ENCODE results near the gene MRPL2. TPM values are rescaled to one million over a fixed set of nuclear protein-coding genes. Genes with fewer than 3 reads are reported as not detected.

The MRPL2 gene
- total and polyA plus RNA-seq, 11 donors: 54.0 to 142 (median 88.4) TPM

DNA sequence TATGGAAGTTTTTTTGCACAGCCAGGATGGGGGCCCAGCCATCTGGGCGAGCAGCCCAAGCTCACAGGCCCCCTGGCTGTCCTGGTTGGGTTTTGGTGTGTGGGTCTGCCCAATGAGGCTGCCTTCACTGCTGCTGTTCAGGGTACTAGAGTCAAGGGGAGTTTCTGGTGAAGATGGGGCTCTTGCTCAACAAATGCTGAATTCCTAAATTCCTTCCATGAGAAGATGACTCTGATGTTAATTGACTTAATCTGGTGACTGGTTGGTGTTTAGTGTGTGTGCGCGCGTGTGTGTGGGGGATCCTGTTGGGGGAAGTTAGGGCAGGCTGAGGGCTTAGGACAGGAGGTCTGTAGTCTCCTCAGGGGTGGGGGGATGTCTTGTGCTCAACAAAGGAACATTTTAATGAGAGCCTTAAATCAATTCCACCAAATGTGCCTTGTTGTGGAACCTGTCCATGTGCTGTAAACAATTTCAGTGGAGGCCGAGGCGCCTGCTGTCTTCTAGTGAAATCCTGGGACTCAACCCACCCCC is 18.8 kb upstream of the MRPL2 start:
- Histone ChIP-seq H3K9me3 (no peaks in the 10 kb centered on the region), H3K4me1 (peaks cover 0 to 18% (median 5%) of the 10 kb centered on the region in 12 donors), H3K27me3 (peaks cover 0 to 22% (median 0%) of the 10 kb centered on the region in 9 donors), H3K36me3 (peaks cover 0 to 20% (median 11%) of the 10 kb centered on the region in 9 donors), H3K27ac (no peak overlapping the region), H3K4me3 (no peak overlapping the region)
- 92 to 94% (median 93%) methylated on average over 6 of the region's 6 CpGs for WGBS, 4 donors
- TF ChIP-seq, protein P1, sequence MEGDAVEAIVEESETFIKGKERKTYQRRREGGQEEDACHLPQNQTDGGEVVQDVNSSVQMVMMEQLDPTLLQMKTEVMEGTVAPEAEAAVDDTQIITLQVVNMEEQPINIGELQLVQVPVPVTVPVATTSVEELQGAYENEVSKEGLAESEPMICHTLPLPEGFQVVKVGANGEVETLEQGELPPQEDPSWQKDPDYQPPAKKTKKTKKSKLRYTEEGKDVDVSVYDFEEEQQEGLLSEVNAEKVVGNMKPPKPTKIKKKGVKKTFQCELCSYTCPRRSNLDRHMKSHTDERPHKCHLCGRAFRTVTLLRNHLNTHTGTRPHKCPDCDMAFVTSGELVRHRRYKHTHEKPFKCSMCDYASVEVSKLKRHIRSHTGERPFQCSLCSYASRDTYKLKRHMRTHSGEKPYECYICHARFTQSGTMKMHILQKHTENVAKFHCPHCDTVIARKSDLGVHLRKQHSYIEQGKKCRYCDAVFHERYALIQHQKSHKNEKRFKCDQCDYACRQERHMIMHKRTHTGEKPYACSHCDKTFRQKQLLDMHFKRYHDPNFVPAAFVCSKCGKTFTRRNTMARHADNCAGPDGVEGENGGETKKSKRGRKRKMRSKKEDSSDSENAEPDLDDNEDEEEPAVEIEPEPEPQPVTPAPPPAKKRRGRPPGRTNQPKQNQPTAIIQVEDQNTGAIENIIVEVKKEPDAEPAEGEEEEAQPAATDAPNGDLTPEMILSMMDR (IDR thresholded peaks at IDR 0.05): no peak
- TF ChIP-seq POLR2A (IDR thresholded peaks at IDR 0.05): no peak
- intact Hi-C loops (cut with DNase I): loop anchor here in 3 of 10 donors (5.0 to 10.0 kb wide), 4 partner anchors 47 to 64 kb away; no protein-coding TSS in a partner anchor
- DNase-seq: no peak
- ATAC-seq: no peak

DNA sequence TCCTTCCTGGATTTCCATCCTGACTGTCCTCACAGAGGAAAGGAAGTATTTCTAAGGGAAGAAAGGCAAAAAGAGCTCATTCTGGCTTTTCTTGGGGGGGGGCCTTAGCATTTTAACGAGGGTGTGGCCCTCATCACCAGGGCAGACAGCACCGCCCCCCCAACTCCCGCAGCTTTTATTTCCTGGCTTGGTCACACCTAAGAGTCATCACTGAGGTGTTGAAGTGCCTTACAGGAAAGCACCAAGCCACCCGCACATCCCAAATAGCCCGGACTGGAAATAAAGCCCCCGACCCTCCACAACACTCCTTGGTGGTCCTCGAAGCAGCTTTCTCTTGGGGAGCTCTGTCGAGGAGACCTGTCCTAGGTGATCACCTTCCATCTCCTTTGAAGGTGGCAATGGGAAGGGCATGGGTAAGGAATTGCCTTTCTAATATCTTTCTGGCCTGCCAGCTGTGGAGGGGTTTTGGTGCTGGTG is 18.1 kb upstream of the MRPL2 start:
- Histone ChIP-seq H3K4me1 (peaks cover 0 to 18% (median 5%) of the 10 kb centered on the region in 12 donors), H3K27ac (no peak overlapping the region), H3K36me3 (peaks cover 0 to 27% (median 18%) of the 10 kb centered on the region in 9 donors), H3K4me3 (peak overlapping the region in 10 of 12 donors; percentile 48 to 86 (median 60)), H3K27me3 (peaks cover 0 to 22% (median 0%) of the 10 kb centered on the region in 9 donors), H3K9me3 (no peaks in the 10 kb centered on the region)
- TF ChIP-seq, protein P1 (IDR thresholded peaks at IDR 0.05): no peak
- no peak for TF ChIP-seq POLR2A (IDR thresholded peaks at IDR 0.05)
- no peak for ATAC-seq
- WGBS, 4 donors: 36 to 46% (median 41%) methylated on average over 8 of the region's 8 CpGs
- no peak for DNase-seq
- intact Hi-C loops (cut with DNase I): loop anchor here in 3 of 10 donors (5.0 to 10.0 kb wide), 4 partner anchors 47 to 65 kb away; no protein-coding TSS in a partner anchor

DNA sequence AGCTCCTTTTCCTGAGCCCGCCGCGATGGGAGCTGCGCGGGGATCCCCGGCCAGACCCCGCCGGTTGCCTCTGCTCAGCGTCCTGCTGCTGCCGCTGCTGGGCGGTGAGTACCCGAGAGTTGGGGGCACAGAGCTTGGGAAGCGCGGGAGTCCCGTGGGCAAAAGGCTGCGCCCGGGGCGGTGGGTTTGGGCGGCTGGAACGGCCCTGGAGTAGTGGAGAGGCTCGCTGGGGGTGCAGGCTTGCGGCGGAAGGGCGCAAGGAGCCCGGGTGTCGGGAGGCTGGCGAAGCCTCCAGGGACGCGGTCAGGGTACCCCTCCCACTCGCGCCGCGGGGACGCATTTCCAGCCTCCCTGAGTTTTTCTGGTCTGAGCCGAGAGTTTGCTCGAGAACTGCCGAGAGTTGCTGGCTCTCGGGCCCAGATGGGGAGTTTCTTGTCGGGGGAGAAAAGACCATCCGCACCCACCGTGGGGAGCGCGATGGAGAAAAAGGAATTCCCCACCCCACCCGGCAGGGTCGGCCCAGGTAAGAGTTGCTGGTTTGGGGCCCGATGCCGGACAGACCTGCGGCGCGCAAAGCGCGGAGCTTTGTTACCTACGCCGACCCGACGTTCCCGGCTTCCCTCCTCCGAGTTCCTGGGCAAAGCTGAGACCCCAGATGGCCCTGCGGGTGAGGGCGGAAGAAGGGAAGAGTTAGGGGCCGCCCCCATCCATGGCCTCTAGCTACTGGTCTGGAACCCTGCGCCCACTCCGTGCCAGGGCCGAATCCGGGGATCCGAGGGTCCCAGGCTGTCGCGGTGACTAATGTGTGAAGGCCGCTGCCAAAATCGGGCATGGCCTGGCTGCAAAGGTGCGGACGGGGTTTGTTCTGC is 17.5 kb upstream of the MRPL2 start:
- H3K27ac ChIP-seq: no peak overlapping the region
- H3K4me1 ChIP-seq: peaks cover 0 to 18% (median 5%) of the 10 kb centered on the region in 12 donors
- H3K36me3 ChIP-seq: peaks cover 0 to 33% (median 24%) of the 10 kb centered on the region in 9 donors
- H3K4me3 ChIP-seq: peak overlapping the region; percentile 27 to 86 (median 58)
- H3K27me3 ChIP-seq: peaks cover 0 to 22% (median 0%) of the 10 kb centered on the region in 9 donors
- no peaks in the 10 kb centered on the region for H3K9me3 ChIP-seq
- peak in 3 of 4 donors; percentile 11 to 38 (median 14) for ATAC-seq
- intact Hi-C loops (cut with DNase I): loop anchor here in 3 of 10 donors (5.0 to 10.0 kb wide), 4 partner anchors 48 to 66 kb away; no protein-coding TSS in a partner anchor
- DNase-seq: no peak
- no peak for TF ChIP-seq POLR2A (IDR thresholded peaks at IDR 0.05)
- TF ChIP-seq, protein P1 (IDR thresholded peaks at IDR 0.05): no peak
- WGBS, 4 donors: 1% methylated on average over 51 to 72 of the region's 72 CpGs

Data from heart left ventricle (tissue), 16 donors.